Measurements from ENCODE around the gene ZNF207.
"Not testable (repeated sequence)": the region's sequence is repeated elsewhere in the genome, so short reads cannot be mapped to it uniquely, and the experiment has no call there.

ZNF207 gene

GRCh38 chr17:32357615-32358014, 7.7 kb downstream of the ZNF207 start:
- H3K9ac ChIP-seq: peak overlapping the region in 1 of 11 experiments; percentile 29; a peak in 2 of 22 replicates
- no peaks in the 10 kb centered on the region for H3K27me3 ChIP-seq
- peaks cover 95 to 100% (median 98%) of the 10 kb centered on the region in 11 experiments for H3K36me3 ChIP-seq
- no peak overlapping the region for H3K4me3 ChIP-seq
- no peaks in the 10 kb centered on the region for H3K9me3 ChIP-seq (replicated peaks in 1 of 11)
- peak overlapping the region in 1 of 11 experiments; percentile 35; a peak in 2 of 22 replicates for H3K4me2 ChIP-seq
- H3K27ac ChIP-seq: no peak overlapping the region
- no peak for TF ChIP-seq Cebpa-rat (IDR thresholded peaks at IDR 0.05)
- peaks cover 28 to 60% (median 34%) of the 10 kb centered on the region in 10 experiments for H3K4me1 ChIP-seq
- H4K20me1 ChIP-seq: peaks cover 99 to 100% (median 100%) of the 10 kb centered on the region in 11 experiments

- no peaks in the 10 kb centered on the region for H3K27me3 ChIP-seq
- H3K4me1 ChIP-seq: peaks cover 0 to 26% (median 2%) of the 10 kb centered on the region in 10 experiments; a peak in 9 of 20 replicates
- H3K9me3 ChIP-seq (replicated peaks in 1 of 11): no peaks in the 10 kb centered on the region
- 0 out of 22 replicates have a peak, but pooled peaks of 1 of the 11 experiments have one; percentile 25 for TF ChIP-seq Cebpa-rat (IDR thresholded peaks at IDR 0.05)
- H3K4me2 ChIP-seq: no peak overlapping the region
- H4K20me1 ChIP-seq: peaks cover 100% of the 10 kb centered on the region in 11 experiments
- no peak overlapping the region for H3K4me3 ChIP-seq
- 0 out of 22 replicates have a peak overlapping the region, but pooled peaks of 1 of the 11 experiments have one; percentile 34 for H3K9ac ChIP-seq
- H3K36me3 ChIP-seq: peaks cover 98 to 100% (median 100%) of the 10 kb centered on the region in 11 experiments
- H3K27ac ChIP-seq: no peak overlapping the region
Observed at GRCh38 chr17:32361270-32361669, 11.3 kb downstream of the ZNF207 start.

- Histone ChIP-seq H3K9me3 (replicated peaks in 1 of 11) (no peaks in the 10 kb centered on the region), H3K36me3 (peaks cover 97 to 99% (median 98%) of the 10 kb centered on the region in 11 experiments), H3K4me3 (no peak overlapping the region), H3K27ac (no peak overlapping the region), H3K4me2 (no peak overlapping the region), H4K20me1 (peaks cover 95 to 99% (median 97%) of the 10 kb centered on the region in 11 experiments), H3K4me1 (no peaks in the 10 kb centered on the region; a peak in 1 of 20 replicates), H3K9ac (no peak overlapping the region; a peak in 1 of 22 replicates), H3K27me3 (no peaks in the 10 kb centered on the region)
- TF ChIP-seq Cebpa-rat (IDR thresholded peaks at IDR 0.05): no peak
Observed at GRCh38 chr17:32370426-32370825, 20.5 kb downstream of the ZNF207 start.

GRCh38 chr17:32382526-32383223, 32.7 kb downstream of the ZNF207 start:
- no peak for TF ChIP-seq Cebpa-rat (IDR thresholded peaks at IDR 0.05)
- Histone ChIP-seq H3K4me2 (no peak overlapping the region), H3K4me3 (no peak overlapping the region), H3K9me3 (replicated peaks in 1 of 11) (no peaks in the 10 kb centered on the region), H3K36me3 (peaks cover 62 to 100% (median 74%) of the 10 kb centered on the region in 11 experiments), H3K4me1 (peaks cover 0 to 1% (median 0%) of the 10 kb centered on the region in 10 experiments; a peak in 1 of 20 replicates), H4K20me1 (peaks cover 29 to 100% (median 82%) of the 10 kb centered on the region in 11 experiments), H3K9ac (no peak overlapping the region), H3K27me3 (no peaks in the 10 kb centered on the region), H3K27ac (no peak overlapping the region)

- H3K4me3 ChIP-seq: no peak overlapping the region
- H3K36me3 ChIP-seq: peaks cover 49 to 100% (median 70%) of the 10 kb centered on the region in 11 experiments
- peaks cover 22 to 100% (median 71%) of the 10 kb centered on the region in 11 experiments; a peak in 21 of 22 replicates for H4K20me1 ChIP-seq
- peaks cover 0 to 11% (median 0%) of the 10 kb centered on the region in 10 experiments; a peak in 5 of 20 replicates for H3K4me1 ChIP-seq
- no peaks in the 10 kb centered on the region for H3K27me3 ChIP-seq
- TF ChIP-seq Cebpa-rat (IDR thresholded peaks at IDR 0.05): no peak
- H3K9ac ChIP-seq: no peak overlapping the region
- H3K9me3 ChIP-seq (replicated peaks in 1 of 11): no peaks in the 10 kb centered on the region
- H3K4me2 ChIP-seq: no peak overlapping the region
- H3K27ac ChIP-seq: no peak overlapping the region
Observed at GRCh38 chr17:32383926-32384434, 34.0 kb downstream of the ZNF207 start.

GRCh38 chr17:32385121-32385520, 35.2 kb downstream of the ZNF207 start:
- peaks cover 0 to 11% (median 0%) of the 10 kb centered on the region in 10 experiments; a peak in 5 of 20 replicates for H3K4me1 ChIP-seq
- no peak overlapping the region for H3K27ac ChIP-seq
- H3K9ac ChIP-seq: no peak overlapping the region
- no peak overlapping the region for H3K4me3 ChIP-seq
- peaks cover 22 to 100% (median 60%) of the 10 kb centered on the region in 11 experiments; a peak in 21 of 22 replicates for H4K20me1 ChIP-seq
- no peaks in the 10 kb centered on the region for H3K9me3 ChIP-seq (replicated peaks in 1 of 11)
- no peaks in the 10 kb centered on the region for H3K27me3 ChIP-seq
- H3K36me3 ChIP-seq: peaks cover 38 to 100% (median 60%) of the 10 kb centered on the region in 11 experiments
- H3K4me2 ChIP-seq: no peak overlapping the region
- TF ChIP-seq Cebpa-rat (IDR thresholded peaks at IDR 0.05): no peak

GRCh38 chr17:32385971-32386370, 36.0 kb downstream of the ZNF207 start:
- H3K27ac ChIP-seq: no peak overlapping the region
- no peaks in the 10 kb centered on the region for H3K27me3 ChIP-seq
- no peak overlapping the region for H3K9ac ChIP-seq
- no peaks in the 10 kb centered on the region for H3K9me3 ChIP-seq (replicated peaks in 1 of 11)
- peaks cover 18 to 97% (median 52%) of the 10 kb centered on the region in 11 experiments; a peak in 21 of 22 replicates for H4K20me1 ChIP-seq
- H3K4me1 ChIP-seq: peaks cover 0 to 11% (median 0%) of the 10 kb centered on the region in 10 experiments; a peak in 5 of 20 replicates
- H3K4me2 ChIP-seq: no peak overlapping the region
- H3K4me3 ChIP-seq: no peak overlapping the region
- no peak for TF ChIP-seq Cebpa-rat (IDR thresholded peaks at IDR 0.05)
- H3K36me3 ChIP-seq: peaks cover 29 to 99% (median 51%) of the 10 kb centered on the region in 11 experiments

GRCh38 chr17:32386844-32387243, 36.9 kb downstream of the ZNF207 start:
- H3K9ac ChIP-seq: no peak overlapping the region
- H4K20me1 ChIP-seq: peaks cover 12 to 94% (median 43%) of the 10 kb centered on the region in 11 experiments; a peak in 21 of 22 replicates
- H3K36me3 ChIP-seq: peaks cover 21 to 99% (median 43%) of the 10 kb centered on the region in 11 experiments
- no peak overlapping the region for H3K4me2 ChIP-seq
- H3K27ac ChIP-seq: no peak overlapping the region
- H3K4me3 ChIP-seq: no peak overlapping the region
- H3K4me1 ChIP-seq: peaks cover 0 to 11% (median 0%) of the 10 kb centered on the region in 10 experiments; a peak in 5 of 20 replicates
- no peak for TF ChIP-seq Cebpa-rat (IDR thresholded peaks at IDR 0.05)
- H3K27me3 ChIP-seq: no peaks in the 10 kb centered on the region
- no peaks in the 10 kb centered on the region for H3K9me3 ChIP-seq (replicated peaks in 1 of 11)

- H3K4me3 ChIP-seq; H3K9ac ChIP-seq; H3K9me3 ChIP-seq (replicated peaks in 1 of 11); H3K27me3 ChIP-seq; H3K4me2 ChIP-seq; H3K27ac ChIP-seq: not testable (repeated sequence)
- Histone ChIP-seq H4K20me1 (peaks cover 0 to 89% (median 30%) of the 10 kb centered on the region in 11 experiments; a peak in 17 of 22 replicates), H3K36me3 (peaks cover 8 to 87% (median 30%) of the 10 kb centered on the region in 11 experiments; a peak in 20 of 22 replicates), H3K4me1 (peaks cover 0 to 11% (median 0%) of the 10 kb centered on the region in 10 experiments; a peak in 5 of 20 replicates)
Observed at GRCh38 chr17:32388128-32388527, 38.2 kb downstream of the ZNF207 start.
